Stimulated activated memory B cell treated with anti-CD40 and anti-IgM and Interleukin-4, amounts not matched to agents 10 μg/mL and 1 μg/mL and 100 μg/mL, for 72 hours (primary cell): ENCODE results near the gene ARSB.

Source experiments
- ATAC-seq: fragments of 150-1000 bp; cut with Tn5 transposase; 2 replicates; pipeline ENCODE4 v1.10.0; 2021
- H3K27ac Mint-ChIP-seq: one replicate; pipeline ENCODE4 v1.8.0; 2022; ENCODE audit warnings: mild to moderate bottlenecking, mixed read lengths
- H3K27me3 Mint-ChIP-seq: one replicate; pipeline ENCODE4 v1.8.0; 2022; ENCODE audit warnings: mixed read lengths
- H3K36me3 Mint-ChIP-seq: one replicate; pipeline ENCODE4 v1.8.0; 2022; ENCODE audit warnings: mixed read lengths
- H3K4me1 Mint-ChIP-seq: one replicate; pipeline ENCODE4 v1.8.0; 2022; ENCODE audit warnings: mixed read lengths
- H3K4me3 Mint-ChIP-seq: one replicate; pipeline ENCODE4 v1.8.0; 2022; ENCODE audit warnings: mild to moderate bottlenecking, moderate library complexity, mixed read lengths
- H3K9me3 Mint-ChIP-seq: one replicate; pipeline ENCODE4 v1.8.0; 2022; ENCODE audit warnings: mixed read lengths

ARSB gene

DNA sequence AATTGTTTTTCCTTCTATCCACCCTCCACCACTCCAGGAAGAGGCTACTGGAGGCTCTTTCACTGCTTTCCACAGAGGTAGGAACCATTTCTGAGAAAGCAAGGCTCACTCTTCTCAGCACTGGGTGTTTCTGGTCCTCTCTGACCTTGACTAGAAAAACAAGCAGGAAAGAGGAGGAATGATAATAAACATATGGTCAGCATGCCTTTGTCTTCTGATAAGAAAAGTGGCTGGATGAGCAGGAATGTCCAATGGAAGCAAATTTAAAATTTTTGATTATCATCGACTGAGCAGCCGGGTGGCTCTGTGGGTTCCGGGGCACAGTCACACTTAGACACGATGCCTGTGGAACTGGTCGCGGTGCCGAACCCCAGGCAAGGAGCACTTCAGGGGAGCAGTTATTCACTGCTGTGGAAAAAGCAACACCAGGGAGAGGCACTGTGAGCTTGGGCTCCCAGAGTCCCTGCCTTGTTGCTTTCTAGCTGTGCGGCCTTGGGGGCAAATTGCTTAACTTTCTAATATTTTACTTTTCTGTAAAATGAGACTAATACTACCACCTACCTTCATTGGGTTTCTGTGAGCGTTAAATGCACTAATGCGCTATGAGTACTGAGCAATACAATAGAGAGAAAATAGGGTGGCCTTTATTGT lies 179.5 kb downstream of the ARSB start:
- Mint-ChIP-seq H3K27ac (no peak overlapping the region), H3K9me3 (peaks cover 12% of the 10 kb centered on the region)

DNA sequence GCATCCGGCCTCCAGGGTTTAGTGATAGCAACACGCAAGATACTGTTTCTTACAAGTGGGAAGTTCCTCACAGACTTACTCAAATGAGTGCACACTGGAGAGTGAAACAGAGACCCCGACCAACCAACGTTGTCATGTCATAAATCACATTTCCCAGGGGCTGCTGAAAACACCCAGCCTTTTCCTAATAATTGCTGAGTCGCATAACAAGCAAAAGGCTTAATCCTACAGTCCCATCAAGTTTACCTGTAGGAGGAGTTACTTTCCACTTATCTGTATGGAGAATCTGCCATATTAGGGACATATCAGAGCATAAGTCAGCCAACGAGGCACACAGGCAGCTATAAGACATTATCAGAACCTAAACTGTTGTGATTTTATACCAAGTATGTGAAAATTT lies 180.1 kb downstream of the ARSB start:
- Mint-ChIP-seq H3K27ac (no peak overlapping the region), H3K36me3 (peaks cover 30% of the 10 kb centered on the region), H3K4me1 (no peaks in the 10 kb centered on the region), H3K4me3 (no peak overlapping the region), H3K9me3 (peaks cover 14% of the 10 kb centered on the region), H3K27me3 (no peaks in the 10 kb centered on the region)
- no peak for ATAC-seq

More for the DNA sequence above, 179.5 kb downstream of the ARSB start:
- Mint-ChIP-seq H3K27me3 (no peaks in the 10 kb centered on the region), H3K4me1 (no peaks in the 10 kb centered on the region), H3K4me3 (no peak overlapping the region), H3K36me3 (peaks cover 27% of the 10 kb centered on the region)
- ATAC-seq = no peak

DNA sequence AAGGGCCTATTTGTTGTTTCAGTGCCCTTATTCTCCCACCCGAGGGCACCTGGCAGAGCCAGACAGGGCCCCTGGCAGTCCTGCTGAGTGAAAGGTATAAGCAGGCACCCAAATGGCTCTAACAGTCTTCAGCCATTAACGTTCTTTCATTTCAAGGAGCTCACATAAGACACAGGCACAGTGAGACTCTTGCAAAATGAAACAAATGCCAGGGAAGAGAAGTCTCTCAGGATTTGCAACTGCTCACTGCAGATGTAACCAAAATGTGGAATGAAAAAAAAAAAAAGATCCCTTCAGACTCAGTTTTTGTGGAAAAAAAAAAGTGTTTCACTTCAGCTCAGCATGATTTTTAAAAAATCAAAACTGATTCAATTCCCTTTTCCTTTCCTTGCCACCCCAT lies 181.2 kb downstream of the ARSB start:
- Mint-ChIP-seq H3K9me3 (peaks cover 14% of the 10 kb centered on the region), H3K27me3 (no peaks in the 10 kb centered on the region), H3K27ac (no peak overlapping the region), H3K36me3 (peaks cover 38% of the 10 kb centered on the region), H3K4me1 (no peaks in the 10 kb centered on the region), H3K4me3 (no peak overlapping the region)
- ATAC-seq = no peak

DNA sequence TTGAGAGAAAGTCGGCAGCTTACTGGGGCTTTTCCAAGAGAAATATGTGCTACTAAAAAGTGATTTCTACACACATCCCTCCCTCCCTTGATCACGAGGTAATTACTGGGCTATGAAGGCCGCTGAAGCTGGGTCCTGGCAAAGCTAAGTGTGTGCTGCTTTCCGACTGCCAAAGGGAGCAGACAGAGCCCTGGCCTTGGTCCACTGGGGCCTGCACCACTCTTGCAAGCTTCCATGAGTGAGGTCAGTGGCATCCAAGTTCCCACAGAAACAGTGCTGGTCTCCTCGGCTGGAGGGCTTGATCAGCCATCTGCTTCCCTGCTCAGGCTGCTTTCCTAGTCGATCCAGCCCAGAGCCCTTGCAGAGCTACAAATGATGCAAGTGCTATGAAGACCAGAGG lies 181.8 kb downstream of the ARSB start:
- H3K36me3 Mint-ChIP-seq = peaks cover 38% of the 10 kb centered on the region
- H3K4me3 Mint-ChIP-seq = no peak overlapping the region
- peaks cover 14% of the 10 kb centered on the region for H3K9me3 Mint-ChIP-seq
- no peak for ATAC-seq
- H3K27me3 Mint-ChIP-seq = no peaks in the 10 kb centered on the region
- no peaks in the 10 kb centered on the region for H3K4me1 Mint-ChIP-seq
- H3K27ac Mint-ChIP-seq = no peak overlapping the region

DNA sequence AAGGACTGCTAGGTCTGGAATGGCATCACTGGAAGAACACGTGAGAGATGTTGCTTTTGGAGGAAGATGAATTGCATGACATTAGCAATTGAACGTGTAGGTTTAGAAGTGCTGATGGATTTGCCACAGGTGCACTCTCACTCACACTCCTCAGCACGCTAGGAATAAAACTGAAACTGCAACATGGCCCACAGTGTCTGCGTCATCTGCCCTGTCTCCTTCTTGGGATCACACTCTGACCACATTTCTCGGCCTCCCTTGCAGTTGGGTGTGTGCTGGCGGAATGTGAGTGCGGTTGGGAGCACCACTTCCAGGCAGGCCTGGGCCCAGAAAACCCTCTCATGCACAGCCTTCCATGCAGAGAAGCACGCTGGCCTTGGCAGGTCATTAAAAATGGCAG lies 183.7 kb downstream of the ARSB start:
- no peak overlapping the region for H3K4me3 Mint-ChIP-seq
- peaks cover 7% of the 10 kb centered on the region for H3K4me1 Mint-ChIP-seq
- ATAC-seq = no peak
- H3K27me3 Mint-ChIP-seq = no peaks in the 10 kb centered on the region
- H3K9me3 Mint-ChIP-seq = peaks cover 16% of the 10 kb centered on the region
- H3K36me3 Mint-ChIP-seq = peaks cover 41% of the 10 kb centered on the region
- no peak overlapping the region for H3K27ac Mint-ChIP-seq

DNA sequence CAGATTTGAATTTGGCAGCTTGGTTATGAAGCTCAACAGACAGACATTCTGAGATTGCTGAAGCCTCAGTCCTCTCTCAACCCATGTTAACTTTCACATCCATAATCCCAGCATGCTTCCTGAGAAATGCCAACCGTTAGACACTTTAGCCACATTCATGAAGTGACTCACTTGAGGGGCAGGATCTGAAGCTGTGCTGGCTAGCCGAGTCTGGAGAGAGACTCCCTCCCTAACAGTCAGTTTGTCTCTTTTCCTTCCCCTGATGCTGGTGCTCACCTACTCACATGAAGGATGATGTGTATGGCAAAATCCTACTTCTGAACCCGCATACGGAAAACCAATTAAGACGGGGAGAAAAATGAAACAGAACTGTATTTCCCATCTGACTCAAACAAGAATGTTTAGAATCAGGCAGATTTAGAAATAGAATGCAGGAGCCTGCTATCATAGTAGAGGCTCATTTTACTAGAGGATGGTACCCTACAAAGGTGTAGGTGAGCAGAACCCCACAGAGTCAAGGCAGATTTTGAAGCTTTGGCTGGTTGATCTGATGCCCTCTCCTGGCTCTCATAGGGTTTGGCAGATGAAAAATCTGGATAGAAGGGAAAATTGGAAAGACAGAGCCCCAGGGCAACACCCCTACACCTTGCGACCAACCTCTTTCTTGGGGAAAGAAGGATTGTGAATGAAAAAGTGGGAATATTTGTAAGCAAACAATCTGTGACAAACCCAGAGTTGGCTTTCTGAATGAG lies 185.7 kb downstream of the ARSB start:
- H3K4me1 Mint-ChIP-seq = peaks cover 9% of the 10 kb centered on the region
- H3K9me3 Mint-ChIP-seq = peaks cover 16% of the 10 kb centered on the region
- H3K36me3 Mint-ChIP-seq = peaks cover 41% of the 10 kb centered on the region
- H3K27ac Mint-ChIP-seq = no peak overlapping the region
- no peaks in the 10 kb centered on the region for H3K27me3 Mint-ChIP-seq
- no peak overlapping the region for H3K4me3 Mint-ChIP-seq
- no peak for ATAC-seq

DNA sequence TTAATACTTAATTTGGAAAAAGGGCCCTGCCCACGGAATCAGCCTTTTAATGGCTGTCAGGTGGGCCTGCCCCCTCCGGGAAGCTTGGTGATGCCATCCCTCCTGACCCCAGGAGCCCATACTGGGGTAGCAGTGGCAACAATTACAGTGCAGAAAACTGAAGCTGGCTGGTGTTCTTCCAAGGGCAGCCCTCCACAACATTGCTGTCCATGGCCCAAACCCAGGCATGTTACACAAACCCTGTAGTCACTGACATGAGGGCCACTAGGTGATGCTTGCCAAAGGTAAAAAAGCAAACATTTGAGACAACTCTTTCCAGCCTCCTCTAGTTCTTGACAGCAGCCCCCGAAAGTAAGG lies 186.5 kb downstream of the ARSB start:
- Mint-ChIP-seq H3K9me3 (peaks cover 16% of the 10 kb centered on the region), H3K27ac (no peak overlapping the region), H3K36me3 (peaks cover 41% of the 10 kb centered on the region), H3K27me3 (no peaks in the 10 kb centered on the region), H3K4me1 (peaks cover 16% of the 10 kb centered on the region), H3K4me3 (no peak overlapping the region)
- no peak for ATAC-seq

DNA sequence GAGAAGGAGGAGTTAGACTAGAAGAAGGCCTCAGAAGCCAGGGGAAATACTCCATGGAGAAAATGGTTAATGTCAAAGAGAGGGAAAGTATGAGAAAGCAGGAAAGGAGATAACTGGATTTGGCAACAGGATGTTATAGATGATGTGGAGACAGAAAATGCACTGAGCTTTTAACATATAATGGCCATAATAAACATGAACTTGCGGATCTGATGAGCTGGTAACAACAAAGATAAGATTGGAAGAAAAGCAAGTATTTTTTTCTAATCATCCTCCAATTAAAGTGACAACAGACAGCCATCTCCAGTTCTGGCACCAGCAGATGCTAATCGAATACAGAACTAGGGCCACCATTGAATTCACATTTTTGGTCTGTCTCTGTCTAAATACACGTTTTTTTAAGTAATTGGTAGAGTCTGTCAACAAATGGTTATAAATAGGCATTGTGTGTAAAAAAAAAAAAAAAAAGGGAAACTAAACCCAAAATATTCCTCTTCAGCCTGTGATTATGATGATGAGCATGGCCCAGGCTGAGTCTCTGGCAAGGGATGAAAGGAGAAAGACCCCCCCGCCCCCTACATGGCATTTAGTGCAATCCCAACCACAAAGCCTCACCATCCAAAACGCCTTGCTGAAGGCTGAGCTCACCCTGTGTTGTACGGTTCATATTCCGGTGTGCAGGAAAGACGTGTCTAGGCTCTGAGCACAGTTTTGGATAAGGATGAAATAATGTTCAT lies 187.0 kb downstream of the ARSB start:
- no peak overlapping the region for H3K27ac Mint-ChIP-seq
- ATAC-seq = no peak
- H3K36me3 Mint-ChIP-seq = peaks cover 41% of the 10 kb centered on the region
- no peak overlapping the region for H3K4me3 Mint-ChIP-seq
- H3K27me3 Mint-ChIP-seq = no peaks in the 10 kb centered on the region
- H3K9me3 Mint-ChIP-seq = peaks cover 16% of the 10 kb centered on the region
- peaks cover 21% of the 10 kb centered on the region for H3K4me1 Mint-ChIP-seq

DNA sequence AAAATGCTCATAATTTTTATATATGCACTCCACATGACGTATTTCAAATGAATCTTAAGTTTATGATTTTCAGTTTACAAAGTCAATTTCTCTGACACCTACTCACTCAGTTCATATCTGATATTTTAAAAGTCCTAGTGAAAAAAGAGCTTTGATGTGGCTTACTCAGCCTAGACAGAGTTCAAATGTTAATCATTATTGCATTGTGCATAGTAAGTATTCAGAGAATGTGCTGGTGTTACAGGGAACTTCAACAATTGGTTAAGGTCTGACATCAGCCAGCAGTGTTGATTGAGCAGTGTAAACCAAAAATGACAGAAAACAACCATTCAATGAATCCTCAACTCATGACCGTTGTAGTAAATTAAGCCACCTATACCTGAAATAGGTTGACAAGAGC lies 189.4 kb downstream of the ARSB start:
- no peak overlapping the region for H3K4me3 Mint-ChIP-seq
- H3K27me3 Mint-ChIP-seq = no peaks in the 10 kb centered on the region
- H3K36me3 Mint-ChIP-seq = peaks cover 22% of the 10 kb centered on the region
- peaks cover 6% of the 10 kb centered on the region for H3K9me3 Mint-ChIP-seq
- no peak for ATAC-seq
- H3K4me1 Mint-ChIP-seq = peaks cover 32% of the 10 kb centered on the region
- no peak overlapping the region for H3K27ac Mint-ChIP-seq

DNA sequence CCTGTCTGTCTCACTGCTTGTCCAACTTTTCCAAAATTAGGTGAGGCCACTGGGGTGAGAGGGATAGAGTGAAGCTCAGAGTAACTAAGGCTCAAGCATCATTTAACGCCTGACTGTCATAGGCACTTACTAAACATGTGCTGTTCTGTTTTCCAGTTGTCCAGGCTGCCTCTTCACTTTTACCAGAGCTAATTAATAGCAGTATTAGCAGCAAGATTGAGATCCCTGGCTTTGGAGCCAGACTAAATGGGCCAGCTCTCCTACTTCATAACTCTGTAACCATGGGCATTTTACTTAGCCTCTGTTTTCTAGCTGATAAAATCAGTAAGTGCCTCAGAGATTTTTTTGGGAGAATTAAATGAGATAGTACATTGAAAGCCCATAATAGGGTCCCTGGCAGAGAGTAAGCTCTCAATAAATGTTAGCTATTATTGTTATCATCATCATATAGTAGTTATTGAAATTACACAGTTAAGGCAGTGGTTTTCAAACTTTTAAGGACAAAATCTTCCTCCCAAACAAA lies 190.4 kb downstream of the ARSB start:
- Mint-ChIP-seq H3K9me3 (peaks cover 3% of the 10 kb centered on the region), H3K27me3 (no peaks in the 10 kb centered on the region), H3K27ac (peak overlapping the region; percentile 48), H3K36me3 (peaks cover 16% of the 10 kb centered on the region), H3K4me1 (peaks cover 32% of the 10 kb centered on the region), H3K4me3 (no peak overlapping the region)
- ATAC-seq = no peak

DNA sequence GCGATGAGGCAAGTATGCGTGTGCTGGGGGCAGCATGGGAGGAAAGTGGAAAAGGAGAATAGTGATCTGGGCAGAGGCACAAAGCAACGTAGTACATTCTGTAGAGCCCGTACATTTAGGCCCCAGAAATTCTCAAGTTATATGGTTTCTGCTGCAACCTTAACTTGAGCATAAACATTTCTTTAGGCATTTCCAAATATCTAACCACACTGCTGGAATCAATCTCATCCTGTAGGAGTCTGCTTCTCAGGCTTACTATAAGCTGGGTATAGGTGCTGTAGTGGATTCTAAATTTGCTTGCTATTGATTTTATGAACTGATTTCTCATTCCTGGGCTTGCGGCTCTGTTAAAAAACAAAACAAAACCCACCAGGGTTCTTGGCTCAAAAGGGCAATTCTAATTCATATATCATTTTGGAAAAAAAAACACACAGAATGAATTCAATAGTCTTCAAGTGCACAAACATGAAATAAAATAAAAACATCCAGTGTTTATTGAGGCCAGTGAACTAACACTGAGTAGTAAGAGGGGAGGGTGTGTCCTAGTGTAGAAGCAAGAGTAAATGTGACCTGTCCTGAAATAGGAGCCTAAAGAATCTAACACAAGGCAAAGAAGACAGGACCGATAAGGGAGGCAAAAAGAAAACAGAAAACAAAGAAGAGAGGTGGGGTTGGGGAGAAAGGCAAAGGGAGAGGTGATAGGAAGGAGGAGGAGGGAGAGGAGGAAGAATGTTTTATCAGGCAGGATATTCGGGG lies 191.0 kb downstream of the ARSB start:
- H3K27me3 Mint-ChIP-seq = no peaks in the 10 kb centered on the region
- peaks cover 14% of the 10 kb centered on the region for H3K36me3 Mint-ChIP-seq
- H3K27ac Mint-ChIP-seq = peak overlapping the region; percentile 48
- peaks cover 3% of the 10 kb centered on the region for H3K9me3 Mint-ChIP-seq
- no peak overlapping the region for H3K4me3 Mint-ChIP-seq
- H3K4me1 Mint-ChIP-seq = peaks cover 32% of the 10 kb centered on the region
- no peak for ATAC-seq

DNA sequence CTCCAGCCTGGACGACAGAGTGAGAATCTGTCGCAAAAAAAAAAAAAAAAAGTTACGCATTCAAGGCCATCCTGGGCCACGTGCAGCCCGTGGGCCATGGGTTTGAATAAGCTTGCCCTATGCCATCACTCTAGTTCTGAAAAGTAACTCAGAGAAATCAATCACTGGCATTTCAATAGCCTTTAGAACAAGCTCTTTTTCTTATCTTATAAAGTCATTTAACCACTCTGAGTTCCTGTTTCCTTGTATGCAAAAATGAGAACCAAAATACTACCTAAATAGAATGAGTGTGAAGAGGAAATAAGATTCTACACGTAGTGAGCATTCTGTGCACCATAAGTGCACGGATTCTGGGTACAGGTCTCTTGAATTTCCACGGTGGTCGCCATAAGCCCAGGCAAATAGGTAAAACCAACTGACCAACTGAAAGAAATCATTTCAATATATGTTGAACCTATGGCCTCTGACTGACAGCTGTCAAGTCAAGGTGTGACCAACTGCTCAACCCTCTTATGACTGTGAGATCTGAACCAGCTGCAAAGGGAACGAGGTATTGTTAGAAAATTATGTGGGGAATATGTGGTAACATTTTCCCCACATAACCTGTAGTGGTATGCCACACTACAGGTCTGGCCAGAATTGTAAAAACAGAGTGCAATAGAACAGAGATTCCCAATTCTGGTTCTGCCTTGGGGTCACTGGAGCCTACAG lies 192.6 kb downstream of the ARSB start:
- no peaks in the 10 kb centered on the region for H3K27me3 Mint-ChIP-seq
- H3K4me1 Mint-ChIP-seq = peaks cover 37% of the 10 kb centered on the region
- peak; percentile 87 for ATAC-seq
- peaks cover 18% of the 10 kb centered on the region for H3K36me3 Mint-ChIP-seq
- peaks cover 3% of the 10 kb centered on the region for H3K9me3 Mint-ChIP-seq
- no peak overlapping the region for H3K4me3 Mint-ChIP-seq
- H3K27ac Mint-ChIP-seq = peak overlapping the region; percentile 61

DNA sequence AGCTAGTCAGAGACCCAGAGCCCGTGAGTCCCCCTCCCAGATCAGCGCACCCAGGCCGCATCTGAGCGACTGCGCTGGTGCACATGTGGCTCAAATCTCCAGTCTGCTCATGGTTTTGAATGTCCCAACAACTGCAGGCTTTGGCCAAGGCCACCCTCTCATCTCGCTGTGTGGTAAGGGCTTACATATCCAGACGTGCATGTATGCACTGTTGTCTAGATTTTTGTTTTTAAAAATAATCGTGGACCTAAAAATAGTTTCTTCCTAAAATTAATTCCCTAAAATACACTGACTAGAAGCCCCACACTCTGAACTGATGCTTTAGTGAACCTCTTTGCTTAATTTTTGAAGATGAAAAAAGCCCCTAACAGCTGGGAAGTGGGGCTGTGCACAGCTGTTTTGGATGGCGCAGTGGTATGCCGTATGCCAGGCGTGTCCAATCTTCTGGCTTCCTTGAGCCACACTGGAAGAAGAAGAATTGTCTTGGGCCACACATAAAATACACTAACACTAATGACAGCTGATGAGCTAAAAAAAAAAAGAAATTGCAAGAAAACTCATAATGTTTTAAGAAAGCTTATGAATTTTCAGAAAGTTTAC lies 193.5 kb downstream of the ARSB start:
- Mint-ChIP-seq H3K4me1 (peaks cover 32% of the 10 kb centered on the region), H3K9me3 (no peaks in the 10 kb centered on the region), H3K36me3 (peaks cover 13% of the 10 kb centered on the region), H3K27ac (peak overlapping the region; percentile 61), H3K4me3 (no peak overlapping the region), H3K27me3 (no peaks in the 10 kb centered on the region)
- ATAC-seq = no peak

DNA sequence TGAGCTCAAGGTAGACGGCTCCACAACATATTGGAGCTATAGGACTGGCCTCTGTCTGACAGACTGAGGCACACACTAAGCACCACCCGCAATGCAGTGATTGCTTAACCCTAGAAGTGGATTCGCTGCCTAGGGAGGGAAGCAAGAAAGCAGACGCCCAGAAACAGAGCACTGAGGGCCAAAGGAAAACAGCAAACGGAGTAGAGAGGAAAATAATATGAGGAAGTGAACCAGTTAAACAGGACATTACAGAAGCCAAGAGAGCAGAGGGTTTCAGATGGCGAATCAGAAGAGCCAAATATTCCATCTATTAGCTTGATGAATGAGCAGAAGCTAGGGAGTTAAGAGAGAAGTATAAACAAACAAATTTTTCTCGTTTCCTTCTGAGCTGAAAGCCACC lies 197.3 kb downstream of the ARSB start:
- H3K27me3 Mint-ChIP-seq = no peaks in the 10 kb centered on the region
- no peak for ATAC-seq
- no peak overlapping the region for H3K27ac Mint-ChIP-seq

More for the DNA sequence above, 197.3 kb downstream of the ARSB start:
- Mint-ChIP-seq H3K9me3 (peaks cover 3% of the 10 kb centered on the region), H3K4me3 (no peak overlapping the region), H3K36me3 (peaks cover 19% of the 10 kb centered on the region), H3K4me1 (peaks cover 16% of the 10 kb centered on the region)
